Middle frontal gyrus (tissue), 1 donor: ENCODE measurements around the gene RECQL.
"Not testable (repeated sequence)": the region's sequence is repeated elsewhere in the genome, so short reads cannot be mapped to it uniquely, and the experiment has no call there.

Experiments
- DNase-seq: peaks from one replicate; pipeline ENCODE4 v3.0.0-alpha.2; 2015; ENCODE audit warnings: low spot score; ENCODE audit errors: extremely low spot score

RECQL gene

DNA sequence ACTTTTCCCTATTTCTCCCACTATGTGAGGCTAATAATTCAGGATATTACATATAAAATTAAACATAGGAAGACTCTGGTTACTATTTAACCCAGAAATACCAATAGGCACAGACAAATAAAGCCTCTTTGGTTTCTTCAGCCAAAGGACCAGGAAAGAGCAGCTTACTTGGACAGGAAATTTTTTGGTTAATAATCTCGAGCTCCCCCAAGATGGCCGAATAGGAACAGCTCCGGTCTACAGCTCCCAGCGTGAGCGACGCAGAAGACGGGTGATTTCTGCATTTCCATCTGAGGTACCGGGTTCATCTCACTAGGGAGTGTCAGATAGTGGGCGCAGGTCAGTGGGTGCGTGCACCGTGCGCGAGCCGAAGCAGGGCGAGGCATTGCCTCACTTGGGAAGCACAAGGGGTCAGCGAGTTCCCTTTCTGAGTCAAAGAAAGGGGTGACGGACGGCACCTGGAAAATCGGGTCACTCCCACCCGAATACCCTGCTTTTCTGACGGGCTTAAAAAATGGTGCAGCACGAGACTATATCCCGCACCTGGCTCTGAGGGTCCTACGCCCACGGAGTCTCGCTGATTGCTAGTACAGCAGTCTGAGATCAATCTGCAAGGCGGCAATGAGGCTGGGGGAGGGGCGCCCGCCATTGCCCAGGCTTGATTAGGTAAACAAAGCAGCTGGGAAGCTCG is 82.3 kb downstream of the RECQL start:
- DNase-seq = not testable (repeated sequence)
